Dermis blood vessel endothelial cell (primary cell): ENCODE results near the gene MAML2. TPM values are rescaled to one million over a fixed set of nuclear protein-coding genes. Genes with fewer than 3 reads are reported as not detected.

Experiments used
- DNase-seq: peaks from one replicate; pipeline ENCODE4 v3.0.0; 2010
- total RNA-seq: library from RNA; depleted of rRNA; stranded (reverse); fragments of >200 nt; gene quantifications from 2 replicates; pipeline ENCODE4 v1.2.3, GENCODE V29; 2014

The MAML2 gene
- total RNA-seq, 1 donor from 2014 or later, result 6.3 TPM

- DNase-seq, result no peak
Measured at GRCh38 chr11:96057502-96057901, 285.5 kb downstream of the MAML2 start.

GRCh38 chr11:96056576-96056975, 286.4 kb downstream of the MAML2 start:
- DNase-seq, result no peak

GRCh38 chr11:96055706-96056387, 287.1 kb downstream of the MAML2 start:
- no peak for DNase-seq

- peak; percentile 67 for DNase-seq
Measured at GRCh38 chr11:96054870-96055705, 287.9 kb downstream of the MAML2 start.

- DNase-seq, result peak; percentile 56
Measured at GRCh38 chr11:96052921-96053651, 289.9 kb downstream of the MAML2 start.

- DNase-seq, result no peak
Measured at GRCh38 chr11:96051820-96052219, 291.2 kb downstream of the MAML2 start.

GRCh38 chr11:96050435-96051182, 292.4 kb downstream of the MAML2 start:
- DNase-seq, result no peak

- DNase-seq, result no peak
Measured at GRCh38 chr11:96049426-96049825, 293.6 kb downstream of the MAML2 start.

GRCh38 chr11:96045622-96046456, 297.2 kb downstream of the MAML2 start:
- peak; percentile 29 for DNase-seq

- no peak for DNase-seq
Measured at GRCh38 chr11:96044747-96045146, 298.2 kb downstream of the MAML2 start.

GRCh38 chr11:96044311-96044710, 298.7 kb downstream of the MAML2 start:
- no peak for DNase-seq

- DNase-seq, result no peak
Measured at GRCh38 chr11:96043291-96043690, 299.7 kb downstream of the MAML2 start.

- no peak for DNase-seq
Measured at GRCh38 chr11:96038046-96038445, 304.9 kb downstream of the MAML2 start.

- DNase-seq, result no peak
Measured at GRCh38 chr11:96037405-96037949, 305.5 kb downstream of the MAML2 start.

- DNase-seq, result no peak
Measured at GRCh38 chr11:96036863-96037262, 306.1 kb downstream of the MAML2 start.

GRCh38 chr11:96035740-96036078, 307.3 kb downstream of the MAML2 start:
- DNase-seq, result no peak

GRCh38 chr11:96035031-96035739, 307.8 kb downstream of the MAML2 start:
- DNase-seq, result no peak

- DNase-seq, result no peak
Measured at GRCh38 chr11:96033599-96033998, 309.4 kb downstream of the MAML2 start.

GRCh38 chr11:96033095-96033494, 309.9 kb downstream of the MAML2 start:
- DNase-seq, result no peak

- DNase-seq, result peak; percentile 45
Measured at GRCh38 chr11:96028746-96029145, 314.2 kb downstream of the MAML2 start.

GRCh38 chr11:96027021-96027420, 316.0 kb downstream of the MAML2 start:
- DNase-seq, result no peak
